Measurements from ENCODE around the gene ADAM17. TPM values are rescaled to one million over a fixed set of nuclear protein-coding genes. Genes with fewer than 3 reads are reported as not detected.

Gene ADAM17
- total RNA-seq, 1 donor from 2014 or later: 91.1 TPM

GRCh38 chr2:9494081-9494480, 61.5 kb downstream of the ADAM17 start:
- no peak for TF ChIP-seq CTCF (IDR thresholded peaks at IDR 0.05; ENCODE audit: insufficient read depth, low read length, severe bottlenecking)
- peaks cover 27% of the 10 kb centered on the region for H3K36me3 ChIP-seq (ENCODE audit: control insufficient read depth, insufficient read depth, low read length)

GRCh38 chr2:9493478-9493877, 62.2 kb downstream of the ADAM17 start:
- H3K4me3 ChIP-seq (ENCODE audit: low read depth, low read length): no peak overlapping the region
- H3K36me3 ChIP-seq (ENCODE audit: control insufficient read depth, insufficient read depth, low read length): peaks cover 27% of the 10 kb centered on the region
- TF ChIP-seq CTCF (IDR thresholded peaks at IDR 0.05; ENCODE audit: insufficient read depth, low read length, severe bottlenecking): no peak
- no peak for FAIRE-seq
- DNase-seq (ENCODE audit: low read depth): no peak
- H3K27me3 ChIP-seq (ENCODE audit: control insufficient read depth, insufficient read depth, low read length): no peaks in the 10 kb centered on the region

More at GRCh38 chr2:9494081-9494480, 61.5 kb downstream of the ADAM17 start:
- no peaks in the 10 kb centered on the region for H3K27me3 ChIP-seq (ENCODE audit: control insufficient read depth, insufficient read depth, low read length)
- no peak for FAIRE-seq
- no peak for DNase-seq (ENCODE audit: low read depth)
- no peak overlapping the region for H3K4me3 ChIP-seq (ENCODE audit: low read depth, low read length)

- H3K36me3 ChIP-seq (ENCODE audit: control insufficient read depth, insufficient read depth, low read length): peaks cover 31% of the 10 kb centered on the region
- FAIRE-seq (no peak), DNase-seq (ENCODE audit: low read depth) (no peak)
- no peak overlapping the region for H3K4me3 ChIP-seq (ENCODE audit: low read depth, low read length)
- H3K27me3 ChIP-seq (ENCODE audit: control insufficient read depth, insufficient read depth, low read length): no peaks in the 10 kb centered on the region
- no peak for TF ChIP-seq CTCF (IDR thresholded peaks at IDR 0.05; ENCODE audit: insufficient read depth, low read length, severe bottlenecking)
Observed at GRCh38 chr2:9492927-9493326, 62.7 kb downstream of the ADAM17 start.

GRCh38 chr2:9490789-9491188, 64.8 kb downstream of the ADAM17 start:
- FAIRE-seq (no peak), DNase-seq (ENCODE audit: low read depth) (no peak)
- Histone ChIP-seq H3K27me3 (ENCODE audit: control insufficient read depth, insufficient read depth, low read length) (no peaks in the 10 kb centered on the region), H3K4me3 (ENCODE audit: low read depth, low read length) (no peak overlapping the region), H3K36me3 (ENCODE audit: control insufficient read depth, insufficient read depth, low read length) (peaks cover 33% of the 10 kb centered on the region)
- TF ChIP-seq CTCF (IDR thresholded peaks at IDR 0.05; ENCODE audit: insufficient read depth, low read length, severe bottlenecking): no peak

- H3K36me3 ChIP-seq (ENCODE audit: control insufficient read depth, insufficient read depth, low read length): peaks cover 40% of the 10 kb centered on the region
- no peak for TF ChIP-seq CTCF (IDR thresholded peaks at IDR 0.05; ENCODE audit: insufficient read depth, low read length, severe bottlenecking)
- H3K27me3 ChIP-seq (ENCODE audit: control insufficient read depth, insufficient read depth, low read length): no peaks in the 10 kb centered on the region
- FAIRE-seq: no peak
- no peak overlapping the region for H3K4me3 ChIP-seq (ENCODE audit: low read depth, low read length)
- no peak for DNase-seq (ENCODE audit: low read depth)
Observed at GRCh38 chr2:9488583-9489547, 66.8 kb downstream of the ADAM17 start.

Measured in bronchial epithelial cell (primary cell).